Smooth muscle cell (in vitro differentiated cells): ENCODE measurements around the gene SURF1. TPM values are rescaled to one million over a fixed set of nuclear protein-coding genes. Genes with fewer than 3 reads are reported as not detected.

Source experiments
- DNase-seq: peaks from one replicate; lab custom pipeline; 2025; ENCODE audit not compliant: unreplicated experiment; lab: John Stamatoyannopoulos, UW
- H2AFZ ChIP-seq: fragments of 200-600 bp; sonication (generic); 2 replicates; pipeline ENCODE4 v1.6.0; 2016; ENCODE audit warnings: antibody characterized with exemption, low read depth, mild to moderate bottlenecking
- H3F3A ChIP-seq: fragments of 200-600 bp; sonication (generic); 2 replicates; pipeline ENCODE4 v1.6.0; 2017; ENCODE audit warnings: antibody characterized with exemption, low read depth
- H3K27ac ChIP-seq: fragments of 200-600 bp; sonication (generic); 2 replicates; pipeline ENCODE4 v1.5.1; 2016; ENCODE audit warnings: low read depth, mild to moderate bottlenecking
- H3K27me3 ChIP-seq: fragments of 200-600 bp; sonication (generic); 2 replicates; pipeline ENCODE4 v1.6.1; 2016; ENCODE audit warnings: low read depth, mild to moderate bottlenecking
- H3K36me3 ChIP-seq: fragments of 200-600 bp; sonication (generic); 2 replicates; pipeline ENCODE4 v1.5.1; 2016; ENCODE audit warnings: low read depth
- H3K4me1 ChIP-seq: fragments of 200-600 bp; sonication (generic); 2 replicates; pipeline ENCODE4 v1.5.1; 2016; ENCODE audit warnings: low read depth
- H3K4me2 ChIP-seq: fragments of 200-600 bp; sonication (generic); 2 replicates; pipeline ENCODE4 v1.6.0; 2016; ENCODE audit warnings: mild to moderate bottlenecking
- H3K4me3 ChIP-seq: fragments of 200-600 bp; sonication (generic); 2 replicates; pipeline ENCODE4 v1.5.1; 2016; ENCODE audit warnings: mild to moderate bottlenecking
- H3K79me2 ChIP-seq: fragments of 200-600 bp; sonication (generic); 2 replicates; pipeline ENCODE4 v1.6.0; 2016; ENCODE audit warnings: low read depth, mild to moderate bottlenecking
- H3K9ac ChIP-seq: fragments of 200-600 bp; sonication (generic); 2 replicates; pipeline ENCODE4 v1.6.0; 2016; ENCODE audit warnings: low read depth
- H3K9me3 ChIP-seq: fragments of 200-600 bp; sonication (generic); replicated peaks from 2 replicates; pipeline ENCODE4 v1.5.1; 2016; ENCODE audit warnings: low read depth
- H4K20me1 ChIP-seq: fragments of 200-600 bp; sonication (generic); 2 replicates; pipeline ENCODE4 v1.6.0; 2016; ENCODE audit warnings: low read depth
- WGBS: methylation state at CpG from one replicate; pipeline ENCODE4 v1.1.7; 2016; ENCODE audit warnings: low lambda C conversion rate; 5-methylcytosine and 5-hydroxymethylcytosine counted together
- polyA plus RNA-seq: library from polyadenylated mRNA; unstranded; fragments of >200 nt; fragmentation: Nextera tagmentation; extraction: Ambion mirVana; gene quantifications from 2 replicates; pipeline ENCODE4 v1.2.1, GENCODE V29; 2016
- total RNA-seq: library from RNA; depleted of rRNA; stranded (reverse); fragments of >200 nt; gene quantifications from 2 replicates; pipeline ENCODE4 v1.2.3, GENCODE V29; 2014
- TF ChIP-seq, protein P1 (sequence below): fragments of 200-600 bp; sonication (generic); IDR thresholded peaks from 2 replicates; pipeline ENCODE4 v1.5.1; 2017; ENCODE audit warnings: borderline replicate concordance, mild to moderate bottlenecking, antibody characterized with exemption; ENCODE audit not compliant: insufficient read depth, poor library complexity, severe bottlenecking

SURF1 gene
- total and polyA plus RNA-seq, 2 experiments from 2014 or later = 33.5 to 60.7 TPM

- H3K9me3 ChIP-seq = no peaks in the 10 kb centered on the region
- no peak for DNase-seq
- H3K79me2 ChIP-seq = peaks cover 69% of the 10 kb centered on the region
- H4K20me1 ChIP-seq = peaks cover 100% of the 10 kb centered on the region
- H3K27ac ChIP-seq = no peak overlapping the region
- no peak overlapping the region for H3K4me2 ChIP-seq
- no peak overlapping the region for H3K9ac ChIP-seq
- no peak overlapping the region for H2AFZ ChIP-seq
- H3K4me3 ChIP-seq = no peak overlapping the region
- WGBS = 96% methylated on average over 11 of the region's 11 CpGs
- peaks cover 17% of the 10 kb centered on the region for H3K36me3 ChIP-seq
- H3F3A ChIP-seq = peaks cover 42% of the 10 kb centered on the region
- no peaks in the 10 kb centered on the region for H3K4me1 ChIP-seq
- TF ChIP-seq, protein P1, sequence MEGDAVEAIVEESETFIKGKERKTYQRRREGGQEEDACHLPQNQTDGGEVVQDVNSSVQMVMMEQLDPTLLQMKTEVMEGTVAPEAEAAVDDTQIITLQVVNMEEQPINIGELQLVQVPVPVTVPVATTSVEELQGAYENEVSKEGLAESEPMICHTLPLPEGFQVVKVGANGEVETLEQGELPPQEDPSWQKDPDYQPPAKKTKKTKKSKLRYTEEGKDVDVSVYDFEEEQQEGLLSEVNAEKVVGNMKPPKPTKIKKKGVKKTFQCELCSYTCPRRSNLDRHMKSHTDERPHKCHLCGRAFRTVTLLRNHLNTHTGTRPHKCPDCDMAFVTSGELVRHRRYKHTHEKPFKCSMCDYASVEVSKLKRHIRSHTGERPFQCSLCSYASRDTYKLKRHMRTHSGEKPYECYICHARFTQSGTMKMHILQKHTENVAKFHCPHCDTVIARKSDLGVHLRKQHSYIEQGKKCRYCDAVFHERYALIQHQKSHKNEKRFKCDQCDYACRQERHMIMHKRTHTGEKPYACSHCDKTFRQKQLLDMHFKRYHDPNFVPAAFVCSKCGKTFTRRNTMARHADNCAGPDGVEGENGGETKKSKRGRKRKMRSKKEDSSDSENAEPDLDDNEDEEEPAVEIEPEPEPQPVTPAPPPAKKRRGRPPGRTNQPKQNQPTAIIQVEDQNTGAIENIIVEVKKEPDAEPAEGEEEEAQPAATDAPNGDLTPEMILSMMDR = no peak
- H3K27me3 ChIP-seq = no peaks in the 10 kb centered on the region
Measured at GRCh38 chr9:133366435-133366834, 10.1 kb upstream of the SURF1 start.

- no peak overlapping the region for H2AFZ ChIP-seq
- H3K9ac ChIP-seq = no peak overlapping the region
- 93% methylated on average over 15 of the region's 15 CpGs for whole genome bisulfite sequencing
- DNase-seq = no peak
- H3K27me3 ChIP-seq = no peaks in the 10 kb centered on the region
- no peak overlapping the region for H3K4me2 ChIP-seq
- no peaks in the 10 kb centered on the region for H3K4me1 ChIP-seq
- H3F3A ChIP-seq = peaks cover 49% of the 10 kb centered on the region
- peaks cover 30% of the 10 kb centered on the region for H3K79me2 ChIP-seq
- no peaks in the 10 kb centered on the region for H3K9me3 ChIP-seq
- peaks cover 17% of the 10 kb centered on the region for H3K36me3 ChIP-seq
- H3K4me3 ChIP-seq = no peak overlapping the region
- TF ChIP-seq, protein P1 = no peak
- peaks cover 100% of the 10 kb centered on the region for H4K20me1 ChIP-seq
- no peak overlapping the region for H3K27ac ChIP-seq
Measured at GRCh38 chr9:133362359-133363044, 6.2 kb upstream of the SURF1 start.

GRCh38 chr9:133361507-133362092 is 5.3 kb upstream of the SURF1 start:
- peaks cover 27% of the 10 kb centered on the region for H3K79me2 ChIP-seq

More at GRCh38 chr9:133361507-133362092, 5.3 kb upstream of the SURF1 start:
- Histone ChIP-seq H3K4me3 (no peak overlapping the region), H3K9me3 (no peaks in the 10 kb centered on the region), H3K27ac (peak overlapping the region; percentile 55), H3K4me2 (no peak overlapping the region), H3K9ac (no peak overlapping the region), H4K20me1 (peaks cover 97% of the 10 kb centered on the region), H3K4me1 (peaks cover 5% of the 10 kb centered on the region), H3F3A (peaks cover 48% of the 10 kb centered on the region), H2AFZ (no peak overlapping the region), H3K36me3 (peaks cover 17% of the 10 kb centered on the region), H3K27me3 (no peaks in the 10 kb centered on the region)
- WGBS = 95% methylated on average over 13 of the region's 13 CpGs
- TF ChIP-seq, protein P1 = no peak
- no peak for DNase-seq
